B cell (primary cell): ENCODE measurements around the gene TCF3.

ENCODE experiments used
- EZH2 ChIP-seq: IDR thresholded peaks from 2 replicates; pipeline ENCODE4 v1.6.1; 2012; ENCODE audit warnings: borderline replicate concordance, low read depth, mild to moderate bottlenecking, moderate library complexity, low read length; ENCODE audit not compliant: insufficient read depth, poor library complexity, severe bottlenecking
- TF ChIP-seq, protein P1 (sequence below): fragments of 200-600 bp; IDR thresholded peaks from one replicate; pipeline ENCODE4 v1.8.0; 2022; ENCODE audit warnings: antibody characterized with exemption, mild to moderate bottlenecking

DNA sequence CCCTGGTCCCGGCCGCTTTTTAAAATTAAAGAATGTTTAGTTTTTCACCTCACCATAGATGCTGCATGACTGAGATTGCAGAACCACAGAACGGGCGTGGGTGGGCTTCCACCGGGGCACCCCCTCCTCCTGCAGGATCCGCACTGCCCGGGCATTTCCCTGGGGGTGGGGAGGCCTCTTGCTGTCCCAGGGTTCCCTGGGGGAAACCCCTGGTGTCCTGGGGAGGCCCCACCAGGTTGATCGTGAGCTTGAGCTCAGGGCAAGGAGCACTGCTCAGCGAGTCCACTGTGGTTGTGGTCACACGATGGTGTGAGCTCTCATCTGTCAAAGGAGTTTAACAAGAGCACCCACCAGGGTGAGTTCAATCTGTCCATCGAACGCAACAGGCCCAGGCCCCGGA, 11.4 kb upstream of the TCF3 start:
- TF ChIP-seq, protein P1, sequence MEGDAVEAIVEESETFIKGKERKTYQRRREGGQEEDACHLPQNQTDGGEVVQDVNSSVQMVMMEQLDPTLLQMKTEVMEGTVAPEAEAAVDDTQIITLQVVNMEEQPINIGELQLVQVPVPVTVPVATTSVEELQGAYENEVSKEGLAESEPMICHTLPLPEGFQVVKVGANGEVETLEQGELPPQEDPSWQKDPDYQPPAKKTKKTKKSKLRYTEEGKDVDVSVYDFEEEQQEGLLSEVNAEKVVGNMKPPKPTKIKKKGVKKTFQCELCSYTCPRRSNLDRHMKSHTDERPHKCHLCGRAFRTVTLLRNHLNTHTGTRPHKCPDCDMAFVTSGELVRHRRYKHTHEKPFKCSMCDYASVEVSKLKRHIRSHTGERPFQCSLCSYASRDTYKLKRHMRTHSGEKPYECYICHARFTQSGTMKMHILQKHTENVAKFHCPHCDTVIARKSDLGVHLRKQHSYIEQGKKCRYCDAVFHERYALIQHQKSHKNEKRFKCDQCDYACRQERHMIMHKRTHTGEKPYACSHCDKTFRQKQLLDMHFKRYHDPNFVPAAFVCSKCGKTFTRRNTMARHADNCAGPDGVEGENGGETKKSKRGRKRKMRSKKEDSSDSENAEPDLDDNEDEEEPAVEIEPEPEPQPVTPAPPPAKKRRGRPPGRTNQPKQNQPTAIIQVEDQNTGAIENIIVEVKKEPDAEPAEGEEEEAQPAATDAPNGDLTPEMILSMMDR = no peak
- TF ChIP-seq EZH2 = no peak
